ENCODE results near the gene APRT.
"Not testable (repeated sequence)": the region's sequence is repeated elsewhere in the genome, so short reads cannot be mapped to it uniquely, and the experiment has no call there.

GRCh38 chr16:88771781-88772180, 39.9 kb downstream of the APRT start:
- not testable (repeated sequence) for TF ChIP-seq CTCF (conservative IDR thresholded peaks at IDR 0.05; ENCODE audit: low read depth, low read length); EZH2 (IDR thresholded peaks at IDR 0.05; ENCODE audit: borderline replicate concordance, low read depth, low read length, poor library complexity, severe bottlenecking)
